GM12801 (cell line): ENCODE results near the gene EXD3.

Experiments
- CTCF ChIP-seq: IDR thresholded peaks from one replicate; pipeline ENCODE4 v1.5.1; 2011; ENCODE audit warnings: control low read depth; ENCODE audit not compliant: insufficient read length; ENCODE audit errors: extremely low read depth

Gene EXD3

GRCh38 chr9:137348769-137349470 lies 74.0 kb downstream of the EXD3 start:
- TF ChIP-seq CTCF: no peak

GRCh38 chr9:137347928-137348327 lies 75.0 kb downstream of the EXD3 start:
- TF ChIP-seq CTCF: no peak

- no peak for TF ChIP-seq CTCF
Observed at GRCh38 chr9:137342482-137342881, 80.5 kb downstream of the EXD3 start.

GRCh38 chr9:137341227-137341626 lies 81.7 kb downstream of the EXD3 start:
- no peak for TF ChIP-seq CTCF

GRCh38 chr9:137339045-137339907 lies 83.7 kb downstream of the EXD3 start:
- TF ChIP-seq CTCF: no peak

- no peak for TF ChIP-seq CTCF
Observed at GRCh38 chr9:137336735-137337134, 86.2 kb downstream of the EXD3 start.

- no peak for TF ChIP-seq CTCF
Observed at GRCh38 chr9:137333016-137333671, 89.8 kb downstream of the EXD3 start.
